Measurements from ENCODE around the gene CUL1. TPM values are rescaled to one million over a fixed set of nuclear protein-coding genes. Genes with fewer than 3 reads are reported as not detected.
"Not testable (repeated sequence)": the region's sequence is repeated elsewhere in the genome, so short reads cannot be mapped to it uniquely, and the experiment has no call there.

The CUL1 gene
- total RNA-seq, 1 experiment from 2014 or later = 37.6 TPM

DNA sequence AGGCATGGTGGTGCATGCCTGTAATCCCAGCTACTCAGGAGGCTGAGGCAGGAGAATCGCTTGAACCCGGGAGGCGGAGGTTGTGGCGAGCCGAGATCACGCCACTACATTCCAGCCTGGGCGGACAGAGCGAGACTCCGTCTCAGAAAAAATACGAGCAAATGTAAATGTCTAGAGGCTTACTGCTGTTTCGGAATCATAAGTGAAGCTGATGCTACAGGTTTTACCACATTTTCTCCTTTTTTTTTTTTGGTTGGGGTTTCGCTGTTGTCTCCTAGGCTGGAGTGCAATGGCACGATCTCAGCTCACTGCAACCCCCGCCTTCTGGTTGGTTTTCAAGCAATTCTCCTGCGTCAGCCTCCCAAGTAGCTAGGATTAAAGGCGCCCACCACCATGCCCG, 11.7 kb downstream of the CUL1 start:
- DNase-seq (ENCODE audit: low read depth); in situ Hi-C loops (cut with HindIII; ENCODE audit: low pct_unique_long_range_greater_than_20kb, low sequenced_read_pairs): not testable (repeated sequence)

DNA sequence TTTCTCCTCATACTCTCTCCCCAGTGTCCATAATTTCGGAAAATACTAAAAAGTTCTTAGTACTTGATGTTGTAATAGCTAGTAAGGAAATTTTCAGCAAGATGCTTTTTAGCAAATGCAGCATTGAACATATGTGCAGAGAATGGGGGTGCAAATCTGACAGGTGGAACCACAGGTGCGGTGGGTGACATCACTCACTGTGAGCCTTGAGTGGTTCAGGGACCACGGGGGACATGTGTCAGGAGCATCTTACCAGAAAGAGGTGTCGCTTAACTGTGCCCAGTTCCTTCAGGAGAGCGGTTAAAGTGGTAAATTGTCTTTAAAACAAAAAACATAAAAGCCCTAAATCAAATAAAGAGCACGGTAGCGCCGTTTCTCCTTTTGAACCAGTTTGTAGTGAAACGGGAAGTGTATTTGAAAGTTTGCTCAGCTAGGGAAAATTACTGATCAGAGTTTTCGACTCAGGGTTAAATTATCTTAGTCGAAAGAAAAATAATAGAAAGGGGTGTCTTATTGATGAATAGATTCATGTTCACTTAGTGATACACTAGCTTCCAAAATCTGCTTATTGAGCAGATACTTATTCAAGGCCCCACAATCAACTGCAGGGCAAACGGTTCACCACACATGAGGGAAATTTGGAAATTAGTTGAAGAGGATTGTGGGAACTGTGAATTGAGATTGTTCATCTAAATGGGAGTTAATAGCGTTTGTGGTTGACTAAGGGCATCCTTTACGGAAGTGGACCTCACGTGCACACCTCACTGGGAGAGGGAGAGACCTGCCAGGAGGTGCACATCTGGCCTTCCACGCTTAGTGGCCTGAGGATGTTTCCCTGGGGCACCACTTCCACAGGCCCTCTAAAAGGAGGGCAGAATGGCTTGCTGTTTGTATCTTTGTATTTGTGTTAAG, 12.7 kb downstream of the CUL1 start:
- in situ Hi-C loops (cut with HindIII; ENCODE audit: low pct_unique_long_range_greater_than_20kb, low sequenced_read_pairs) = no loop called here
- no peak for DNase-seq (ENCODE audit: low read depth)

DNA sequence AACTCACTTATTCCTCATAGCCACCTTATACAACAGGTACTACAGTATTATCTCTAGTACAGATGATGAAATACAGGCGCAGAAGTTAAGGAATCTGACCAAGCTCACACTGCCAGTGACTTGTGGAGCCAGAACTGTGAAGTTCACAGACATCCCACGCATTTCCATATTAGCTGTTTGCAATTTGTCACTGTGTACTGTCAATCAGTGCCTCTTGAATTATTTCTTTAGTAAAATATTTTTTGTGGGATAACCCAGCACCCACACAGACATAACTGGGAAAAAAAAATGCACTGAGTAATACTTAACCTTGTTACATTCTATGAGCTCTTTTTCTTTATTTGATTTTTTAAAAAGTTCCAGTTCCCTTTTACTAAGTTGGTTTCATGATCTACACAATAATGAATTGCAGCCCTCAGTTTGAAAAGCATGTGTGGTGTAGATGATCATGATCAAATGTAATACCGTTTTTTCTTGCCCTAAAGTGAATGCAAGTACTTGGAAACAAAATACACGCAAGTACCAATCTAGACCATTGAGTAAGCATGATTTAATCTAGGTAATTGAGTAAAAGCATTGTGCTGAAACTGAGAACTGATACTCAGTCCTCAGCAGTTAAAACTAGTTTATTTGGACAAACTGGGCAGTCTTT, 14.1 kb downstream of the CUL1 start:
- no peak for DNase-seq (ENCODE audit: low read depth)
- in situ Hi-C loops (cut with HindIII; ENCODE audit: low pct_unique_long_range_greater_than_20kb, low sequenced_read_pairs) = no loop called here

DNA sequence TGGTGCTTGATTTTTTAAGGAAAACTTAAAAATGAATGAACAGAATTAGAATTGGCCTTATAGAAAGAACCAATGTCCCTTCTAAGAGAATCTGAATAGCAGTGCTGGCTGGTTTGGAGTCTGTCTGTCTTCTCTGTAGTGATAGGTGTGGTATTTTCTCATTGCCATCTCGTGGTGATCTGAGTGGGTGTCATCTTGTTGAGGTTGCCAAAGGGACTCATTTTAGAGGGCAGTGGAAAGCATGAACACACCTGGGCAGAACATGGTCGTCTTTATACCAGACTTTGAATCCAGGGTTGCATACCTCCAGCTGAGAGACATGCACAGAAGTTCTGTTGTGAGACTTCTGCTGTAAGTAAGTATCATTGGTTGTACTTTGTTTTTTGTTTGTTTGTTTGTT, 15.8 kb downstream of the CUL1 start:
- no peak for DNase-seq (ENCODE audit: low read depth)
- in situ Hi-C loops (cut with HindIII; ENCODE audit: low pct_unique_long_range_greater_than_20kb, low sequenced_read_pairs) = no loop called here

DNA sequence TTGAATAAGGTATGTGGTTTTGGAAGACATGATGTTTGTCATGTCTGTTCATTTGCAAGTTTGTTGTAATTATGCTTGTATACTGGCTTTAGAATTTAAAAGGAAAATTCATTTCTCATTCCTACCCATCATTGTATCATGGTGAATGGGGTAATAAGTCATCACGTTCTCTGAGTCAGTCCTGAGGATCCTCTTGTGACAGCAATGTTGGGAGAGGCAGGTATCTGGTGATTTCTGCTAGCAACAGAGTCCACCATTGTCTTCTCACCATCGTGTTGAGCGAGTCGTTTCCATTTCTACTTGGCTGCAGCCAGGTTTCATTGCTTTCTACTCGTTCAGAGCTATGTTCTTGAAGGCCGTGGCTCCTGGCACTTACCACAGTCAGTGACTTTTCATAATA, 16.3 kb downstream of the CUL1 start:
- in situ Hi-C loops (cut with HindIII; ENCODE audit: low pct_unique_long_range_greater_than_20kb, low sequenced_read_pairs) = no loop called here
- DNase-seq (ENCODE audit: low read depth) = no peak

DNA sequence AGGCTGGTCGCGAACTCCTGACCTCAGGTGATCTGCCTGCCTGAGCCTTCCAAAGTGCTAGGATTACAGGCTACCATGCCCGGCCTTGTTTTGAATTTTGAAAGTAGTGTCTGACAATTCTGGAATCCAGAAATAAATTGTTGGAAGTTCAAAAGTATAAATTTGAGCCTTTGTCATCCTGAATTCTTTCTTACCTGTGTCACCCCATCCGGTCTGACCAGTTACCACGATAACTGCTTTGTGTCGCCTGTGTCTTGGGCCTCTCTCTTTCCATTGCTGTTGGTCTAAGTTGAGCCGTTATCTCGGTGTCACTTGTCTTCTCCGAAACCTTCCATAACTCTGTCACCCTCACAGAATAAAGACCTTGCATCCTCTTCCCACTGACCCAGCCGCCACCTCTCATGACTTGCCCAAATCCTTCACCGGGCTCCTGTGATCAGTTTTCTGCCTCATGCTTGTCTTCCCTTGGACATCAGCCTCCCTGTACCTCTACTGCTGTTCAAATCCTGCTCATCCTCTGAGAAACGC, 18.6 kb downstream of the CUL1 start:
- in situ Hi-C loops (cut with HindIII; ENCODE audit: low pct_unique_long_range_greater_than_20kb, low sequenced_read_pairs) = no loop called here
- no peak for DNase-seq (ENCODE audit: low read depth)

DNA sequence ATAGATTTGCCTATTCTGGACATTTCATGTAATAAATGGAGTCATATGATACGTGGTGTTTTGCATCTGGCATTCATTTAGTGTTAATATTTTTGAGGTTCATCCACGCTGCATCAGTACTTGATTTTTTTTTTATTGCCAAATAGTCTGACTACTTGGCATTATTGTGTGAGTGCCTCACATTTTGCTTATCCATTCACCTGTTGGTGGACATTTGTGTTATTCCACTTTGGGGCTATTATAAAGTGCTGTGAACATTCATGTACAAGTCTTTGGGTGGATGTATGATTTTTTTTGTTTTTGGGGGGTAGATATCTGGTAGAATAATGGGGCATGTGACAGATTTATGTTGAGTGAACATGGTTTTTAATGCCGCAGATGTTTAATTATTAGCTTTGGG, 19.7 kb downstream of the CUL1 start:
- DNase-seq (ENCODE audit: low read depth) = no peak
- in situ Hi-C loops (cut with HindIII; ENCODE audit: low pct_unique_long_range_greater_than_20kb, low sequenced_read_pairs) = no loop called here

DNA sequence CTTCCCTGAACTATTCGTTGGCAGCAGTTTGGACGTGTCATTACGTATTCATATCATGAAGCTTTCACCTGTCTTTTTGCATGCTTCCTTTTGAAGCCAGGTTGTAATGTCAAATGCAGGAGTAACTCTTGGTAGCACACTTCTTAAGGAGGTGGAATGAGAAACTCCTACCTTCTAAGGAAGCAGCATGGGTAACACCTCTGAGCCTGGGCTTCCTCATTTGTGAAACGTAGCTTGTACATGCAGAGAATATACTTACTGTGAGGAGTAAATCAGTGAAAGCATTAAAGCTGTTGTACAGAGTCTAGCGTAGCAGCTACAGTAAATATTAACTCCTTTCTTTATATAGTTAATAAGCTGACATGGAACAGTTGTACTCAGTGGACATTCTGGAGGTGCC, 21.1 kb downstream of the CUL1 start:
- in situ Hi-C loops (cut with HindIII; ENCODE audit: low pct_unique_long_range_greater_than_20kb, low sequenced_read_pairs) = no loop called here

DNA sequence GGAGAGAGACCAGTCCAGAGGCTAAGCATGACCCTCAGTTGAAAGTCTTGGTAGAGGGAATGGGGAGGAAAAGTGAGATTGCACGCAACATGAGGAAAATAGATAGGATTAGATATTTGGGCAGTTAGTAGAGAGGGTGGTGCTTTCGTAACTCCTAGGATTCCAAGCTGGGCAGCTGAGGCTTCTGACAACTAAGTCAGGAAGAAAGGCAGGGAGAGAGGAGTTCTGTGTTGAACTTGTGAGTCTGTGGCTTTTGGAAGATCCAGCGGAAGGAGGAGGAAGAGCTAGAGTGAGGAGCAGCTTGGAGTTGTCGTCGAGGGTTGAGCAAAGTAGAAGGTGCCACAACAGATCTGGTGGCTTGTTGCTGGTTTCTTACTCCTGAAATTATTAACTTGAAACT, 21.8 kb downstream of the CUL1 start:
- in situ Hi-C loops (cut with HindIII; ENCODE audit: low pct_unique_long_range_greater_than_20kb, low sequenced_read_pairs) = no loop called here
- no peak for DNase-seq (ENCODE audit: low read depth)

More for the DNA sequence above, 21.1 kb downstream of the CUL1 start:
- DNase-seq (ENCODE audit: low read depth) = no peak

DNA sequence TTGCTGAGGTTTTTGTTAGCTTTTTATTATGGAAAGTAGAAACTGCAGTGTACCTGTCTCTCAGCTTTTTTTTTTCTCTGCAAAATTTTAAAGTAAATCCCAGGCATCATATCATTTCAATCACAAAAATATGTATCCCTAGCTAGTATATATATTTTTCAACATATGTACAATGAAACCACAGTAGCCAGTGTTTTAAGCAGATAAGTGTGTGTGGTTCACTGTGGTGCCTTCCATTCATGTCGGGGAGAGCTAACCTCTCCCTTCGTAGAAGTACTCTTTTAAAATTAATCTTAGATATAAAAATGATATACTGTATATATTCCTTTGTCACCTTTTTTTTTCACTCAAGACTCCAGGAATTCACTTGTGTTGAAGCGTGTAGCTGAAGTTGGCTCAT, 22.7 kb downstream of the CUL1 start:
- no peak for DNase-seq (ENCODE audit: low read depth)
- in situ Hi-C loops (cut with HindIII; ENCODE audit: low pct_unique_long_range_greater_than_20kb, low sequenced_read_pairs) = no loop called here

DNA sequence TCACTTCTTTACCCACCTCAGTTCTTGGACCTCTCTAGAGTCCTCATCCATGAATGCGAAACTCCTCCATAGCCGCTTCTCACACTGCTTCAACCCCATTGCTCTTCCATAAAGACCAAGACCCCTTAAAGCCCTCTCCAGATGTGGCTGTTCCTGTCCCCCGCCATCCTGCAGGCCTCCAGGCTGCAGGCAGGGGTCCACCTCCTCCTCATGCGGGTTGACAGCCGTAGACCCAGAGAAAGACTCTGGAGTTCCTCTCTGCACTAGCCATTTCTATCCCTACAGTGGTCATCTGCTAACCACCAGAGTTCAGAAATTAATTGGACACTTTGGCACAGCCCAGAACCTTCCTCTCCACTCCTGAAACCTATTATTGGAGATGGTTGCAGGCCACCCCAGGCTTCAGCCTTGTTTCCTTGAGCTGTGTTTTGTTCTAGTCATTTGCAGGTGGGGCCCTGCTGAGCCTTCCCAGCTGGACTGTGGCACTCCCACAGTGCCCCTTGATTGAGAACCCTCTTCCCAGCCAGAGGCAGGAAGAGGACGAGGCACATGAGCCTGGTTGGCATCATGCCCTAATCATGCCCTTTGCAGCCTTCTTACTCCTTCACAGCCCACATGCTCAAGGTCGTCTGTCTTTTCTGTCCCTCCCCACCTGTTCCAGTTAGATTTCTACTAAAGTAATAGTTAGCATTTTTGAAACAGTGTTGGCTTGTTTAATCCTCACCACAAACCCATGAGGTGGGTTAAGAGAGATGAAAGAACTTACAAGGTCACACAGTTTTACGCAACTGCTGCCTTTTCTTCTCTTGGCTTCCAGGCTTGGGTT, 23.9 kb downstream of the CUL1 start:
- in situ Hi-C loops (cut with HindIII; ENCODE audit: low pct_unique_long_range_greater_than_20kb, low sequenced_read_pairs) = no loop called here
- no peak for DNase-seq (ENCODE audit: low read depth)

DNA sequence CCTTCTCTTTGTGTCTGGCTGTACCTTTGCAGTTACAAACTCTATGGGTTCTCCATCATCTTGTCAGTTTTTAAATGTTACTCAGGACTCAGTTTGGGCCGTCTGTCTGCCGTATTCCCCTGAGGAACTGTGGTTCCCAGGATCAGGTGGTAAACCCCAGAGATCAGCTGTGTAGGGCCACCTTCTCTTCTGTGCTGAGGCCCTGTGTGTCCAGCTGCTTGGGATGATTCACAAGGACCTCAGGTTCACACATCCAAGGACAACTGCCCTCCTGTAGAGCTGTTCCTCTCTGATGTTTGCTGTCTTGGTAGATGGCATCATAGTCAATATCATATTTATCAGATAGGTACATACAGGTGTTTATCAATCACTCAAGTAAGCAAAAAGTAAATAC, 24.5 kb downstream of the CUL1 start:
- in situ Hi-C loops (cut with HindIII; ENCODE audit: low pct_unique_long_range_greater_than_20kb, low sequenced_read_pairs) = no loop called here
- DNase-seq (ENCODE audit: low read depth) = no peak

DNA sequence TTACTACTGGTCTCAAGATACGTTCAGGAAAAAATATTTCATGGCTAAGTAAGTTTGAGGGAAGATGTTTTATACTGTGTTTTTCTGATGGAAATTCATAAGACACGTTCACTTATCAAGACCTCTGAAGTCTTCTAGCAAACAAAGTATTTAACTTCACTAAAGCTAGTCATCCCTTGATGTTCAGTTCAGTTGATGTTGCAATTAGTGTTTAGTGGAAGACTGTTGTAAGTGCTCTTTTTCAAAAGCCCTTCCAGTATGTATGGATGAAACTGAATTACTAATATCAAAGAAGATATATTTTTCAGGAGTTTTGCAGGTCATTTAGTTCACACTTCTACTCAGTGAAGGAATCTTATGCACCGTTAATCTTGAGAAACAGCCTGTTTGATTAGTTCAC, 25.1 kb downstream of the CUL1 start:
- DNase-seq (ENCODE audit: low read depth) = no peak
- in situ Hi-C loops (cut with HindIII; ENCODE audit: low pct_unique_long_range_greater_than_20kb, low sequenced_read_pairs) = no loop called here

DNA sequence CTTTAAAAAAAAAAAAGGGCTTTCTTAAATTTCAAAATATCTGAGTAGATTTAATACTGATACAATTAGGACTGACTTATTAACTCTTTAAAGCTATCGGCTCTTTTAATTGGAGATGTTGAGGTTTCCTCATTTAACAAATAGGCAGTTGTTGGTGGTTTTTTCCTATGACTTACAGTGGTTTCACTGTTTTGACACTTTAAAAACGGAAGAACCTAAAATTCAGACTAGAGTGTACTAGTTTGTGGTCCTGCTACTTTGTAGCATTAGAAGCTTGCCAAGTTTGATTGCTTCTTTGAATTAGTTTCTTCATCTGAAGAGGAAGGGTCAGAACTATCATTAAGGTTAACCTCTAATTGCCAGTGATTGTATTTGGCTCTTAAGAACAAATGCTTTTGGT, 27.7 kb downstream of the CUL1 start:
- in situ Hi-C loops (cut with HindIII; ENCODE audit: low pct_unique_long_range_greater_than_20kb, low sequenced_read_pairs) = no loop called here
- DNase-seq (ENCODE audit: low read depth) = no peak

DNA sequence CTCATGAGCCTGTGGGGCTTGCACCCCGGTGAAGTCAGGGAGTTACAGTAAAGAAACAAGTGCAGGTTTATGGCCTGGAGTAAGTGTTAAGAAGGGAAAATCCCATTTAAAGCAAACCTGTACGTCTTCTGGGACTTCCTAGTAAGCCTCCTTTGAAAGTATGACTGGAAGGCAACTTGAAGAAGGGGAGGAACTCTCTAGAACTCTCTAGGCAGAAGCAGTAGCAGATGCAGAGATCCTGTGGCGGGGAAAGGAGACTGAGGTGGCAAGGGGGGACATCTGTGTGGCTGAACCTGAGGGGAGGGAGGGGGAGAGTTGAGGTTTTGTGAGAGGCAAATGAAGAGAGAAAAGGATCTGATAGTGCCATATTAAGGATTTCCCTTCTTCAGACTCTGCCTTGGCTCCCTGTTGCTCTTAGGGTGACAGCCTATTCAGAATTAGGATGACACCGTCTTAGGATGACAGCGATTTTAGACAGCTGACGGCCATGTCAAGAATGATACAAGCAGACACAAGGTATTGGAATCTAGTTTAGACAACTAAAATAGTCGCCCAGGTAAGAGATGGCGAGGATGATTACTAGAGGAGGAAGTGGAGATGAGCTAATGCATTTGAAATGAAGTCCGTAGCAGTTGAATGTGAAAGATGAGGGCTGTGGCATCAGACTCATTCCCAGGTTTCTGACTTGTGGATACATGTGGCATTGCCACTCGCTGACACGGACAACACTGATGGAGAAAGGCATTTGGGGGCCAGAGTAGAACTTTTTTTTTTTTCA, 29.0 kb downstream of the CUL1 start:
- no peak for DNase-seq (ENCODE audit: low read depth)
- in situ Hi-C loops (cut with HindIII; ENCODE audit: low pct_unique_long_range_greater_than_20kb, low sequenced_read_pairs) = no loop called here

DNA sequence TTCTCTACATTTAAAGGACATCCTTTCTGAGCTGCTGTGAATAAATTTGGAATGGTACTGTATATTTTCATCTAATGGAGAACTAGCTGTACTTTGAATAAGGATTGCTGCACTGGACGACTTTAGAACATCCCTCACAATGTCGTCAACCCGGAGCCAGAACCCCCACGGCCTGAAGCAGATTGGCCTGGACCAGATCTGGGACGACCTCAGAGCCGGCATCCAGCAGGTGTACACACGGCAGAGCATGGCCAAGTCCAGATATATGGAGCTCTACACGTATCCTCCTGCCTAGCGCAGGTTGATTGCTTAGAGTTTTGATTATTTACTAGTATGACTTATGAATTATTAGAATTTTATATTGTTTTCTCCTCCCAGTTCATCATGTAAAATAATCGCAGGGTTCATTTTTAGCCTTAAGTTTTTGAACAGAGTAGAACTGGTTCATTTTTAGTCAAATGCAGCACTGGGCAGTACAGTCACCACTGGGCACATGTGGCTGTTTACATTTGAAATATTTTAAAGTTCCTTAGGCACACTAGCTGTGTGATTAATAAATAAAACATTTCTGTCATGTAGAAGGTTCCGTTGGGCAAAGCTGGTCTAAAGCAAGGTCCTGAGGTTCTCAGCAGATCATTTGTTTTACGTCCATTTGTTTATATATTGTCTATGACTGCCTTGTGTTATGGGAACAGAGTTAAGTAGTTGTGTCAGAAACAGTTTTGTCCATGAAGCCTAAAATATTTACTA, 31.5 kb downstream of the CUL1 start:
- in situ Hi-C loops (cut with HindIII; ENCODE audit: low pct_unique_long_range_greater_than_20kb, low sequenced_read_pairs) = no loop called here
- no peak for DNase-seq (ENCODE audit: low read depth)

DNA sequence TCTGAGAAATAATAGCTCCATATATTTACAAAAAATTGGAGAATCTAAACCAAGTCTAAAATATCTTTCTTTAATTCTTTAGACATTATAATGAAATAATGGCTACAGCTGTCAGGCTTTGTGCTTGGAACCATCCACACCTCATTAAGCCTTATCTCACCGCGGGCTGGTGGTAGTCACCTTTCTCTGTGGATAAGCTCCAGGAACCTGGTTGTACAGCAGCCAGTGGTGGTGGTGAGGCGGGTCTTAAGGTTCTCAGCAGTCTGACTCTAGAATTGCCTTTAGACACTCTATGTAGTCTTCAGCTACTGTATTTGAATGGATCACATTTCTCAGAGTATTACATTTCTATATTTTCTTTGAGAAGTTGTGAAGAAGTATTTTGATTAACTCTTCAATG, 34.2 kb downstream of the CUL1 start:
- in situ Hi-C loops (cut with HindIII; ENCODE audit: low pct_unique_long_range_greater_than_20kb, low sequenced_read_pairs) = no loop called here
- no peak for DNase-seq (ENCODE audit: low read depth)

Measured in Caki2 (cell line).